H1 (cell line): ENCODE measurements around the gene MOB2. TPM values are rescaled to one million over a fixed set of nuclear protein-coding genes. Genes with fewer than 3 reads are reported as not detected.

ENCODE experiments used
- CHD2 ChIP-seq: IDR thresholded peaks from 2 replicates; pipeline ENCODE4 v1.6.1; 2012; ENCODE audit warnings: low read length, improper control_type of control experiment
- JUND ChIP-seq: IDR thresholded peaks from 2 replicates; pipeline ENCODE4 v1.6.1; 2011; ENCODE audit warnings: mild to moderate bottlenecking, improper control_type of control experiment, low read length
- polyA plus RNA-seq, 7 experiments: library from polyadenylated mRNA; depleted of rRNA in 3 of 7; stranded (reverse) in 5 of 7; unstranded in 2 of 7; fragments of >200 nt in 5 of 7; fragments of 200-250 nt in 2 of 7; gene quantifications; 1 replicate in 5 of 7; 2 replicates in 1 of 7; 4 replicates in 1 of 7; pipeline versions ENCODE4 v1.2.1 to v1.2.3, GENCODE V29; 2011 to 2013; ENCODE audit warnings: missing spikeins in 2 of 7, mixed read lengths in 2 of 7
- total RNA-seq: library from RNA; stranded (reverse); fragmentation: NEBNext Ultra II Directional; extraction: Animal tissue kit (Norgen Biotek cat#: 25700); gene quantifications from 2 replicates; pipeline ENCODE4 v1.2.1, GENCODE V29; 2021
- TF ChIP-seq, protein P1 (sequence below): fragments of 300-600 bp; sonication (generic); IDR thresholded peaks from 2 replicates; pipeline ENCODE4 v1.7.1; 2012; ENCODE audit warnings: low read length, moderate library complexity, mild to moderate bottlenecking, inconsistent platforms; ENCODE audit not compliant: insufficient replicate concordance

The MOB2 gene
- total and polyA plus RNA-seq, 2 of the 8 experiments (the other 6 are each of a cell fraction or from before 2014, with no cell fraction given) = 18.6 to 28.2 TPM

DNA sequence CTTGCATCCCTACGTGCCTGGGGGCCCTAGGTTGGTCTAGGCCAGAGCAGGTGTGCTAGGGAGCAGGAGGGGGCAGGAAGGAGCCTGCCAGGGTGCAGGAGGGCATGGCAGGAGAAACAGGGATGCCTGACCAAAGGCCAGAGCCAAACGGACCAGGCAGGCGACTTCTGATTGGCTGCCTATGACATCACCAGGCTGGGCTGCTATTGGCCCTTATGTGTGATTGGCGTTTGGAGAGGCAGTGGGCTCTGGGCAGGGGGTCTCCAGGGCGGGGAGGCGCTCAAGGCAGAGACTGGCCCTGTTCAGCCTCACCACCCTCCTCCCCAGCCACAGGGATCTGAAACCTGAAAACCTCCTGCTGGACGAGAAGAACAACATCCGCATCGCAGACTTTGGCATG, 44.4 kb downstream of the MOB2 start (continued):
- TF ChIP-seq, protein P1, sequence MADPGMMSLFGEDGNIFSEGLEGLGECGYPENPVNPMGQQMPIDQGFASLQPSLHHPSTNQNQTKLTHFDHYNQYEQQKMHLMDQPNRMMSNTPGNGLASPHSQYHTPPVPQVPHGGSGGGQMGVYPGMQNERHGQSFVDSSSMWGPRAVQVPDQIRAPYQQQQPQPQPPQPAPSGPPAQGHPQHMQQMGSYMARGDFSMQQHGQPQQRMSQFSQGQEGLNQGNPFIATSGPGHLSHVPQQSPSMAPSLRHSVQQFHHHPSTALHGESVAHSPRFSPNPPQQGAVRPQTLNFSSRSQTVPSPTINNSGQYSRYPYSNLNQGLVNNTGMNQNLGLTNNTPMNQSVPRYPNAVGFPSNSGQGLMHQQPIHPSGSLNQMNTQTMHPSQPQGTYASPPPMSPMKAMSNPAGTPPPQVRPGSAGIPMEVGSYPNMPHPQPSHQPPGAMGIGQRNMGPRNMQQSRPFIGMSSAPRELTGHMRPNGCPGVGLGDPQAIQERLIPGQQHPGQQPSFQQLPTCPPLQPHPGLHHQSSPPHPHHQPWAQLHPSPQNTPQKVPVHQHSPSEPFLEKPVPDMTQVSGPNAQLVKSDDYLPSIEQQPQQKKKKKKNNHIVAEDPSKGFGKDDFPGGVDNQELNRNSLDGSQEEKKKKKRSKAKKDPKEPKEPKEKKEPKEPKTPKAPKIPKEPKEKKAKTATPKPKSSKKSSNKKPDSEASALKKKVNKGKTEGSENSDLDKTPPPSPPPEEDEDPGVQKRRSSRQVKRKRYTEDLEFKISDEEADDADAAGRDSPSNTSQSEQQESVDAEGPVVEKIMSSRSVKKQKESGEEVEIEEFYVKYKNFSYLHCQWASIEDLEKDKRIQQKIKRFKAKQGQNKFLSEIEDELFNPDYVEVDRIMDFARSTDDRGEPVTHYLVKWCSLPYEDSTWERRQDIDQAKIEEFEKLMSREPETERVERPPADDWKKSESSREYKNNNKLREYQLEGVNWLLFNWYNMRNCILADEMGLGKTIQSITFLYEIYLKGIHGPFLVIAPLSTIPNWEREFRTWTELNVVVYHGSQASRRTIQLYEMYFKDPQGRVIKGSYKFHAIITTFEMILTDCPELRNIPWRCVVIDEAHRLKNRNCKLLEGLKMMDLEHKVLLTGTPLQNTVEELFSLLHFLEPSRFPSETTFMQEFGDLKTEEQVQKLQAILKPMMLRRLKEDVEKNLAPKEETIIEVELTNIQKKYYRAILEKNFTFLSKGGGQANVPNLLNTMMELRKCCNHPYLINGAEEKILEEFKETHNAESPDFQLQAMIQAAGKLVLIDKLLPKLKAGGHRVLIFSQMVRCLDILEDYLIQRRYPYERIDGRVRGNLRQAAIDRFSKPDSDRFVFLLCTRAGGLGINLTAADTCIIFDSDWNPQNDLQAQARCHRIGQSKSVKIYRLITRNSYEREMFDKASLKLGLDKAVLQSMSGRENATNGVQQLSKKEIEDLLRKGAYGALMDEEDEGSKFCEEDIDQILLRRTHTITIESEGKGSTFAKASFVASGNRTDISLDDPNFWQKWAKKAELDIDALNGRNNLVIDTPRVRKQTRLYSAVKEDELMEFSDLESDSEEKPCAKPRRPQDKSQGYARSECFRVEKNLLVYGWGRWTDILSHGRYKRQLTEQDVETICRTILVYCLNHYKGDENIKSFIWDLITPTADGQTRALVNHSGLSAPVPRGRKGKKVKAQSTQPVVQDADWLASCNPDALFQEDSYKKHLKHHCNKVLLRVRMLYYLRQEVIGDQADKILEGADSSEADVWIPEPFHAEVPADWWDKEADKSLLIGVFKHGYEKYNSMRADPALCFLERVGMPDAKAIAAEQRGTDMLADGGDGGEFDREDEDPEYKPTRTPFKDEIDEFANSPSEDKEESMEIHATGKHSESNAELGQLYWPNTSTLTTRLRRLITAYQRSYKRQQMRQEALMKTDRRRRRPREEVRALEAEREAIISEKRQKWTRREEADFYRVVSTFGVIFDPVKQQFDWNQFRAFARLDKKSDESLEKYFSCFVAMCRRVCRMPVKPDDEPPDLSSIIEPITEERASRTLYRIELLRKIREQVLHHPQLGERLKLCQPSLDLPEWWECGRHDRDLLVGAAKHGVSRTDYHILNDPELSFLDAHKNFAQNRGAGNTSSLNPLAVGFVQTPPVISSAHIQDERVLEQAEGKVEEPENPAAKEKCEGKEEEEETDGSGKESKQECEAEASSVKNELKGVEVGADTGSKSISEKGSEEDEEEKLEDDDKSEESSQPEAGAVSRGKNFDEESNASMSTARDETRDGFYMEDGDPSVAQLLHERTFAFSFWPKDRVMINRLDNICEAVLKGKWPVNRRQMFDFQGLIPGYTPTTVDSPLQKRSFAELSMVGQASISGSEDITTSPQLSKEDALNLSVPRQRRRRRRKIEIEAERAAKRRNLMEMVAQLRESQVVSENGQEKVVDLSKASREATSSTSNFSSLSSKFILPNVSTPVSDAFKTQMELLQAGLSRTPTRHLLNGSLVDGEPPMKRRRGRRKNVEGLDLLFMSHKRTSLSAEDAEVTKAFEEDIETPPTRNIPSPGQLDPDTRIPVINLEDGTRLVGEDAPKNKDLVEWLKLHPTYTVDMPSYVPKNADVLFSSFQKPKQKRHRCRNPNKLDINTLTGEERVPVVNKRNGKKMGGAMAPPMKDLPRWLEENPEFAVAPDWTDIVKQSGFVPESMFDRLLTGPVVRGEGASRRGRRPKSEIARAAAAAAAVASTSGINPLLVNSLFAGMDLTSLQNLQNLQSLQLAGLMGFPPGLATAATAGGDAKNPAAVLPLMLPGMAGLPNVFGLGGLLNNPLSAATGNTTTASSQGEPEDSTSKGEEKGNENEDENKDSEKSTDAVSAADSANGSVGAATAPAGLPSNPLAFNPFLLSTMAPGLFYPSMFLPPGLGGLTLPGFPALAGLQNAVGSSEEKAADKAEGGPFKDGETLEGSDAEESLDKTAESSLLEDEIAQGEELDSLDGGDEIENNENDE = no peak
- TF ChIP-seq JUND (peak; percentile 72), CHD2 (peak; percentile 47; the same call in 1 of the 2 replicates)
